ENCODE measurements around the gene KRTAP4-16. TPM values are rescaled to one million over a fixed set of nuclear protein-coding genes. Genes with fewer than 3 reads are reported as not detected.
A peak's percentile ranks its signal among the peaks of the same experiment; 100 is the strongest.
"Not testable (repeated sequence)": the region's sequence is repeated elsewhere in the genome, so short reads cannot be mapped to it uniquely, and the experiment has no call there.

Gene KRTAP4-16
- total RNA-seq, 1 experiment from 2014 or later = not detected

DNA sequence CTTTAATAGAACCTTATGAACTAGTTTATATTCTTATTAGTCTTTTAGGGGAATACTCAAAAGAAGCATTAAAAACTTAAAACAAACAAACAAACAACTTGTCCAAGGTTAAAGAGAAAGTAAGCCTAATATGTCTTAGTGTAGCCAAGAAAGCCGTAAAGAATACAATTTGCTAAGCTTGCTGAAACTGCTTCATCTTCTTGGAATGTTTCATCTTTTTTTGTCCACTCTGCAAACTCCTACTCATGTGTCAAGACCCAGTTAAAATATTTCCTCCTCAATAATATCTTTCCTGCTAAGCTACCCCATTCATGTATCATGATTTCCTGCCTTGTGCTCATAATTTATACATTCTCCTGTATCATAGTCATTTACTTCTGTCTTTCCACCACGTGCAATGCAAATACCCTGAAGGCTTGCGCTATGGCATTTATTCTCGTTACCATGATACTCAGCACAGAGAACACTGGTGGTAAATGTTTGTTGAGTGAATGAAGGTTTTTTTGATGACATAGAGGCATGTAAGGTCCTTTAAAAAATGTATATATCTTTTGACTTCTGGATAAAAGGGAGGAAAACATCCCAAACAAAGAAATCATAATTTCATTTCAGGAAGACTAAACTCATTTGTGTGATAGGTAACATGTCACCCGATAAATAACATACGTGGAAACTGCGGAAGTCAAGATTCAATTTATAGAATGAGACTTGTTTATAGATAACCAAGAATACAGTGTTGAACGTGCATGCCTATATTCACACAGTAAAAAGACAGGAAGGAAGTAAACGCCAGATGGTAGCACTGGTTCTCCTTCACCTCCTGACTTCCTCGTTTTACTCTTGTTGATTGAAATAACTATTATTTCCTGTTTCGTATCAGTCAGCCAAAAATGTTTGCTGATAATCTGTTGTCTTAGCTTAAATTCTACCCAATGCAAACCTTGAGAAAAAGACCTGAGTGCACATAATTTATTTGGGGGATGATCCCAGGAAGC is 18.0 kb upstream of the KRTAP4-16 start:
- not testable (repeated sequence) for DNase-seq (ENCODE audit: low spot score)

- DNase-seq (ENCODE audit: low spot score) = no peak
Measured at GRCh38 chr17:41118721-41119120, 16.7 kb upstream of the KRTAP4-16 start.

- not testable (repeated sequence) for DNase-seq (ENCODE audit: low spot score)
Measured at GRCh38 chr17:41117846-41118386, 15.9 kb upstream of the KRTAP4-16 start, which contains the start of gene KRTAP4-11. Gene KRTAP4-11, minus strand, starts transcription at chr17:41118373. Its CDS starts 58 bp downstream, at chr17:41118315.

- no peak for DNase-seq (ENCODE audit: low spot score)
Measured at GRCh38 chr17:41116297-41116696, 14.3 kb upstream of the KRTAP4-16 start.

DNA sequence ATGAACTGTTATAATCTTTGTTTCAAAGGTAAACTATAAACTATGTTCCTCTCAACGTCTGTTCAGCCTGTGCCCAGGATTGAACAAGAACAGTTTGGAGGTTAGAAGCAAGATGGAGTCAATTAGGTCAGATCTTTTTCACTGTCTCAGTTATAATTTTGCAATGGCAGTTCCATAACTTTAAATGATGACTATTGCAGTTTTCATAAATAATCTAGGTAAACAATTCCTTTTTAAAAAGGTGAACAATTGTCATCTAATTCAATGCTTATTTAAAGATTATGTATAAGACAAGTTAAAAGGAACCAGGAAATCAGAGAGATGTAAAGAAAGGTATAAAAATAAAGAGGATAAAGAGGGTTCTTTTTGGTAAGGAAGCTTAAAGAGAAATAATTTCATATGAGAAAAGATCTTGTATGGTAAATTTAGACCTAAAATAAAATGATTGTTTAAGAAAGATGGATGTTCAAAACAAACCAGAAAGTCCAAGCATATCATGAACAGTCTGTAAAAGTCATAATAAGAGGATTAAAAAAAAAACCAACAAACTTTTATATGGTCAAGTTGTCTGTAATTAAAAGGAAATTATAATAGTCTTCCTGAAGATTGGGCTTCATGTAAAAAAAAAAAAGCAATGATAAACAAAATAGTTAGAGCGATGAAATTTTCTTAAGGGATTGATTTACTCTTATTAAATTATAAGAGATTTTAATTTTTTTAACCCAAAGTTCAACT is 9.3 kb upstream of the KRTAP4-16 start:
- no peak for DNase-seq (ENCODE audit: low spot score)

- not testable (repeated sequence) for DNase-seq (ENCODE audit: low spot score)
Measured at GRCh38 chr17:41108728-41109386, 6.8 kb upstream of the KRTAP4-16 start.

- no peak for DNase-seq (ENCODE audit: low spot score)
Measured at GRCh38 chr17:41107941-41108450, 6.0 kb upstream of the KRTAP4-16 start.

DNA sequence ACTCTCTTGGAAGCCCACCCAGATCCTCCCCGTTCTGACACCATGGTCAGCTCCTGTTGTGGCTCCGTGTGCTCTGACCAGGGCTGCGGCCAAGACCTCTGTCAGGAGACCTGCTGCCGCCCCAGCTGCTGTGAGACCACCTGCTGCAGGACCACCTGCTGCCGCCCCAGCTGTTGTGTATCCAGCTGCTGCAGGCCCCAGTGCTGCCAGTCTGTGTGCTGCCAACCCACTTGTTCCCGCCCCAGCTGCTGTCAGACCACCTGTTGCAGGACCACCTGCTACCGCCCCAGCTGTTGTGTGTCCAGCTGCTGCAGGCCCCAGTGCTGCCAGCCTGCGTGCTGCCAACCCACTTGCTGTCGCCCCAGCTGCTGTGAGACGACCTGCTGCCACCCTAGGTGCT is 3.3 kb upstream of the KRTAP4-16 start, which contains the start of gene KRTAP4-9:
KRTAP4-9 (plus strand) TSS at position 43 of the 400 bp plus-strand sequence; CDS start at position 43, 0 bp downstream.
- not testable (repeated sequence) for DNase-seq (ENCODE audit: low spot score)

- not testable (repeated sequence) for DNase-seq (ENCODE audit: low spot score)
Measured at GRCh38 chr17:41104386-41105038, 2.5 kb upstream of the KRTAP4-16 start.

- DNase-seq (ENCODE audit: low spot score) = no peak
Measured at GRCh38 chr17:41103896-41104295, 1.9 kb upstream of the KRTAP4-16 start.

DNA sequence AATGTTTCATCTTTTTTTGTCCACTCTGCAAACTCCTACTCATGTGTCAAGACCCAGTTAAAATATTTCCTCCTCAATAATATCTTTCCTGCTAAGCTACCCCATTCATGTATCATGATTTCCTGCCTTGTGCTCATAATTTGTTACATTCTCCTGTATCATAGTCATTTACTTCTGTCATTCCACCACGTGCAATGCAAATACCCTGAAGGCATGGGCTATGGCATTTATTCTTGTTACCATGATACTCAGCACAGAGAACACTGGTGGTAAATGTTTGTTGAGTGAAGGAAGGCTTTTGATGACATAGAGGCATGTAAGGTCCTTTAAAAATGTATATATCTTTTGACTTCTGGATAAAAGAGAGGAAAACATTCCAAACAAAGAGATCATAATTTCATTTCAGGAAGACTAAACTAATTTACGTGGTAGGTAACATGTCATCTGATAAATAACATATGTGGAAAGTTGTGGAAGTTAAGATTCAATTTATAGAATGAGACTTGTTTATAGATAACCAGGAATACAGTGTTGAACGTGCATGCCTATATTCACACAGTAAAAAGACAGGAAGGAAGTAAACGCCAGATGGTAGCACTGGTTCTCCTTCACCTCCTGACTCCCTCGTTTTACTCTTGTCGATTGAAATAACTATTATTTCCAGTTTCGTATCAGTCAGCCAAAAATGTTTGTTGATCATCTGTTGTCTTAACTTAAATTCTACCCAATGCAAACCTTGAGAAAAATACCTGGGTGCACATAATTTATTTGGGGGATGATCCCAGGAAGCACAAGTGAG is 2.1 kb downstream of the KRTAP4-16 start:
- DNase-seq (ENCODE audit: low spot score) = not testable (repeated sequence)

DNA sequence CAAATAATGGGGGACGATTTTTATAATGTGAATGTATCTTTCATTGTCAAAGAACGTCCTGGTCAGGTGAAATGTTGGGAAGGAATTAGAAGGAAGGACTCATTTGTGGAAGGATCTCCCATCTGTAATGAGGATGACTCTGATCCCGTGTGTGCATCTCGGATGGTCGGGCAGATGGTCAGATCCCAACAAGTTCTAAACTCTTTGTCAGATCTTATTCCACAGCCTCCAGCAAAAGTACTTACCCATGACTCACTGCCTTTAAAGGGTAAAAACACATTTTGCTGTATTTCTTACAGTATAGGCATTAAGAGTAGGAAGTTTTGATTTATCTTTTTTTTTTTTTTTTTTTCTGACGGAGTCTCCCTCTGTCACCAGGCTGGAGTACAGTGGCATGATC is 3.5 kb downstream of the KRTAP4-16 start:
- no peak for DNase-seq (ENCODE audit: low spot score)

DNA sequence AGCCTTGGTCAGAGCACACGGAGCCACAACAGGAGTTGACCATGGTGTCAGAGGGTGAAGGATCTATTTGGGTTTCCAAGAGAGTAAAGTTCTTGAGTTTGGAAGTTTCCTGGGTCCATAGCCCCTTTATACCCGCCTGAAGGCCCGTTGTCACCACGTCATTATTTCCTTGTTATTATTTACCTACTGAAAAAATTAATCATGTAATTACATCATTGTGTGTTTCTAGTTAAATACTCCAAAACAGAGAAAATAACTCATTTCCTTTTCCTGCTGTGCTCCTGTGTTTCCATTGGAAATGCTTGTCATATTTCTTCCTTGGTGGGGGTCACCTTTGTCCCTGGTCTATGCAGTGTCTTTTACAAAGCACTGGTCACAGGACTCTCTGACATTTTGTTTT is 4.0 kb downstream of the KRTAP4-16 start, which contains the start of gene KRTAP4-8:
KRTAP4-8 (minus strand) TSS at position 101 of the 400 bp plus-strand sequence; CDS start at position 43, 58 bp downstream.
- DNase-seq (ENCODE audit: low spot score) = no peak

DNA sequence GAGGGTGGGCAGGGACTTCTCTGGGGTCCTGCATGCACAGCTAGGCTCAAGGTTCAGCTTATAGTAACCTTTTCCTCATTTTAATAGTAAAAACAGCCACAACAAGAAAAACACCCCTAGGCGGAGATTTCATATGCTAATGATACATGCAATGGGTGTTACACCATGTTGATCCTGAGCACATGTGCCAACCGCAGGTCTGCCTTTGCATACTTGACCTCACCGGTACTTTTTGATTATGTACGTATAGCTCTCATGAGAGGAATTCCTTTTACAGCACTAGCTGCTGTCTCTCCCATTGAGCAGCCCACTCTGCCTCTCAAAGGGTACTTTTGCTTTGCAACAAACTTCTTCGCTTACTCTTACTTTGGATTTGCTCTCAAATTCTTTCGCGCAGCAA is 6.0 kb downstream of the KRTAP4-16 start:
- DNase-seq (ENCODE audit: low spot score) = no peak

GRCh38 chr17:41088760-41089352 is 13.2 kb downstream of the KRTAP4-16 start:
- not testable (repeated sequence) for DNase-seq (ENCODE audit: low spot score)

GRCh38 chr17:41084100-41084856 is 17.7 kb downstream of the KRTAP4-16 start, which contains the start of gene KRTAP4-7:
Gene KRTAP4-7, plus strand, starts transcription at chr17:41084150. Its CDS starts 57 bp downstream, at chr17:41084207.
- not testable (repeated sequence) for DNase-seq (ENCODE audit: low spot score)

GRCh38 chr17:41083427-41083826 is 18.6 kb downstream of the KRTAP4-16 start:
- not testable (repeated sequence) for DNase-seq (ENCODE audit: low spot score)

GRCh38 chr17:41082626-41083025 is 19.4 kb downstream of the KRTAP4-16 start:
- DNase-seq (ENCODE audit: low spot score) = peak; percentile 16
